ENCODE results near the gene ASB12.

ASB12 gene

DNA sequence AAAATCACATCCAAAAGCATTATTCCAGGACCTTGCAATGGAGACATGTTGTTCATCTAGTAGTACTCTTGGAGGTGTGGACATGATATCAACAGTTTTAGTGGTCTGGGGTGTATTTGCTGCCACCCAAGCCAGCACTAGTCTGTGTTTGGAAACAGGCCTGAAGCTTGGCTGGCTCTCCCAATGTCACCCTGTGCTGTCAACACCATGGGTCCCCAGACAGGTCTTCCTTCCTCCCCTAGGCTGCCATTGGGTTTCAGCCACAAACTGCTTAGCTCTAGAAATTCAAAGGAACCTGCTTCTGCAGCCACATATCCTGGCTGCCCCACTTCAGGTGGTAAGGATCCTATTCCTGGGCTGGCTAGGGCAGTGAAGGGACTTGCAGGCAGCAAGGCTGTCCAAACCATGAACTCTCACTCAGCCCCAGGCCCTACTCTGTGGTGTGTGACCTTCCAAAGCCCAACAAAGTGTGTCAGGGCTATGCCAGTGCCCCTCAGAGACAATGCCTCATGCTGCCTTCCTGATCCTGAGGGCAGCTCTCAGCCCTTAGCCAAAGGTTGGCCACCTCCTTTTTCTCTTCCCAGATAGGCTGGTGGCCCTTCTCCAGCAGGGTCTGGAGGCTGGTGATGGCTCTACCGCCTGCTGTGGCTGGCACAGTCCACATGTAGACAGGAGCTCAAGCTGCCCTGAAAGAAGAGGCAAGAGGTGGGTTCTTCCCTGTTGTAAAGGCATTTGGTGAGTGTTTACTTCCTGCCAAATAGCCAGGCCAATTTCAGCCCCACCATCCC, 43.2 kb downstream of the ASB12 start:
- no peak for DNase-seq (ENCODE audit: low spot score)

- no peak for DNase-seq (ENCODE audit: low spot score)
Measured at GRCh38 chrX:64184396-64184795, 46.0 kb downstream of the ASB12 start.

DNA sequence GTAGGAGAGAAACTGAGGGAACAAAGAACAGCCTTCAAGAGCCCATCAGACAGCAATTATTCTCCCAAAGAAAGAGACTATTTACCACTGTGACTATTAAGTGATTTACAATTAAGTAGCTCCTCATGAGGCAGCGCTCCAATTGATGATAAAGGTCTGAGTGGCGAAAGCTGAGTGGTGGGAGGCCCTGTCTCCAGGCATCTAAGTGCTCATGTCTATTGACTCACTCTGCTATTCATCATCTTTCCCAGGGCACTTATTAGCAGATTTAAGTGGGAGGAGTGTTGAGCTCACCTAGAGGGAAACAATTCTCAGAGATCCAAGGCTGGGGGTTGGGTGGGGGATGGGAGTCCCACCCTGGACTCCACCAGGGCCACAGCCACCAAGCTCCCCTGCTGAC, 48.2 kb downstream of the ASB12 start:
- DNase-seq (ENCODE audit: low spot score) = no peak

GRCh38 chrX:64176876-64177275, 53.5 kb downstream of the ASB12 start:
- no peak for DNase-seq (ENCODE audit: low spot score)

Measured in CD4-positive, alpha-beta T cell treated with Interleukin-15 for 4 hours (primary cell).